Measurements from ENCODE around the gene PIGW.

Gene PIGW

GRCh38 chr17:36503456-36504155, 31.2 kb upstream of the PIGW start:
- no peak for ATAC-seq (ENCODE audit: low read depth)
- H3K27ac ChIP-seq (ENCODE audit: poor library complexity, severe bottlenecking): no peak overlapping the region
- no peak for TF ChIP-seq CTCF (IDR thresholded peaks at IDR 0.05; ENCODE audit: poor library complexity, severe bottlenecking)
- no peaks in the 10 kb centered on the region for H3K4me1 ChIP-seq (ENCODE audit: insufficient read depth, poor library complexity, severe bottlenecking)
- H3K9me3 ChIP-seq (ENCODE audit: severe bottlenecking): no peaks in the 10 kb centered on the region
- H3K27me3 ChIP-seq (ENCODE audit: insufficient read depth, poor library complexity, severe bottlenecking): no peaks in the 10 kb centered on the region
- DNase-seq (ENCODE audit: low spot score): no peak
- peaks cover 90% of the 10 kb centered on the region for H3K36me3 ChIP-seq (ENCODE audit: low read depth)
- no peak overlapping the region for H3K4me3 ChIP-seq (ENCODE audit: severe bottlenecking)

GRCh38 chr17:36504156-36504545, 30.6 kb upstream of the PIGW start:
- Histone ChIP-seq H3K27me3 (ENCODE audit: insufficient read depth, poor library complexity, severe bottlenecking) (no peaks in the 10 kb centered on the region), H3K27ac (ENCODE audit: poor library complexity, severe bottlenecking) (no peak overlapping the region), H3K4me1 (ENCODE audit: insufficient read depth, poor library complexity, severe bottlenecking) (no peaks in the 10 kb centered on the region), H3K4me3 (ENCODE audit: severe bottlenecking) (no peak overlapping the region), H3K9me3 (ENCODE audit: severe bottlenecking) (no peaks in the 10 kb centered on the region), H3K36me3 (ENCODE audit: low read depth) (peaks cover 90% of the 10 kb centered on the region)
- no peak for TF ChIP-seq CTCF (IDR thresholded peaks at IDR 0.05; ENCODE audit: poor library complexity, severe bottlenecking)
- DNase-seq (ENCODE audit: low spot score) (no peak), ATAC-seq (ENCODE audit: low read depth) (no peak)

- TF ChIP-seq CTCF (IDR thresholded peaks at IDR 0.05; ENCODE audit: poor library complexity, severe bottlenecking): no peak
- ATAC-seq (ENCODE audit: low read depth): no peak
- Histone ChIP-seq H3K4me3 (ENCODE audit: severe bottlenecking) (no peak overlapping the region), H3K4me1 (ENCODE audit: insufficient read depth, poor library complexity, severe bottlenecking) (no peaks in the 10 kb centered on the region), H3K9me3 (ENCODE audit: severe bottlenecking) (no peaks in the 10 kb centered on the region), H3K27ac (ENCODE audit: poor library complexity, severe bottlenecking) (no peak overlapping the region), H3K27me3 (ENCODE audit: insufficient read depth, poor library complexity, severe bottlenecking) (no peaks in the 10 kb centered on the region), H3K36me3 (ENCODE audit: low read depth) (peaks cover 95% of the 10 kb centered on the region)
- DNase-seq (ENCODE audit: low spot score): no peak
Measured at GRCh38 chr17:36505171-36505570, 29.6 kb upstream of the PIGW start.

- no peak for TF ChIP-seq CTCF (IDR thresholded peaks at IDR 0.05; ENCODE audit: poor library complexity, severe bottlenecking)
- ATAC-seq (ENCODE audit: low read depth): no peak
- DNase-seq (ENCODE audit: low spot score): no peak
- Histone ChIP-seq H3K36me3 (ENCODE audit: low read depth) (peaks cover 96% of the 10 kb centered on the region), H3K27ac (ENCODE audit: poor library complexity, severe bottlenecking) (no peak overlapping the region), H3K4me3 (ENCODE audit: severe bottlenecking) (no peak overlapping the region), H3K4me1 (ENCODE audit: insufficient read depth, poor library complexity, severe bottlenecking) (no peaks in the 10 kb centered on the region), H3K9me3 (ENCODE audit: severe bottlenecking) (no peaks in the 10 kb centered on the region), H3K27me3 (ENCODE audit: insufficient read depth, poor library complexity, severe bottlenecking) (no peaks in the 10 kb centered on the region)
Measured at GRCh38 chr17:36506249-36506826, 28.4 kb upstream of the PIGW start.

- Histone ChIP-seq H3K4me3 (ENCODE audit: severe bottlenecking) (no peak overlapping the region), H3K27ac (ENCODE audit: poor library complexity, severe bottlenecking) (no peak overlapping the region), H3K27me3 (ENCODE audit: insufficient read depth, poor library complexity, severe bottlenecking) (no peaks in the 10 kb centered on the region), H3K4me1 (ENCODE audit: insufficient read depth, poor library complexity, severe bottlenecking) (no peaks in the 10 kb centered on the region), H3K36me3 (ENCODE audit: low read depth) (peaks cover 92% of the 10 kb centered on the region), H3K9me3 (ENCODE audit: severe bottlenecking) (no peaks in the 10 kb centered on the region)
- DNase-seq (ENCODE audit: low spot score) (no peak), ATAC-seq (ENCODE audit: low read depth) (no peak)
- TF ChIP-seq CTCF (IDR thresholded peaks at IDR 0.05; ENCODE audit: poor library complexity, severe bottlenecking): no peak
Measured at GRCh38 chr17:36506831-36507230, 28.0 kb upstream of the PIGW start.
